Breast epithelium (tissue), 4 donors: ENCODE data around the gene EPS8. TPM values are rescaled to one million over a fixed set of nuclear protein-coding genes. Genes with fewer than 3 reads are reported as not detected.

Experiments
- DNase-seq, 2 donors: peaks; one replicate each; pipeline ENCODE4 v3.0.0-alpha.2; 2019; ENCODE audit warnings: low spot score in 2 of 2
- H3K27ac ChIP-seq, 2 donors: fragments of 200-600 bp; sonication (generic) in 1 of 2; one replicate each; pipeline ENCODE4 v1.5.1; 2016 to 2019; ENCODE audit warnings: mild to moderate bottlenecking in 1 of 2
- H3K27me3 ChIP-seq, 2 donors: fragments of 200-600 bp; sonication (generic) in 1 of 2; one replicate each; pipeline versions ENCODE4 v1.5.1 to v1.6.0; 2017 to 2019; ENCODE audit warnings: control low read depth in 1 of 2, mild to moderate bottlenecking in 1 of 2
- H3K36me3 ChIP-seq: fragments of 200-600 bp; one replicate; pipeline ENCODE4 v1.5.1; 2019
- H3K4me1 ChIP-seq, 2 donors: fragments of 200-600 bp; sonication (generic); one replicate each; pipeline ENCODE4 v1.5.1; 2016 to 2019; ENCODE audit warnings: control low read depth in 1 of 2
- H3K4me3 ChIP-seq, 3 donors: fragments of 200-600 bp; sonication (generic); 1 replicate in 2 of 3; 2 replicates in 1 of 3; pipeline ENCODE4 v1.5.1; 2016 to 2019; ENCODE audit warnings: mild to moderate bottlenecking in 3 of 3, moderate library complexity in 2 of 3
- H3K9me3 ChIP-seq, 2 donors: fragments of 200-600 bp; sonication (generic) in 1 of 2; one replicate each; pipeline ENCODE4 v1.5.1; 2016 to 2019; ENCODE audit warnings: control low read depth in 1 of 2
- CTCF ChIP-seq, 3 donors: fragments of 450-650 bp; IDR thresholded peaks; one replicate each; pipeline ENCODE4 v1.5.1; 2016 to 2017; ENCODE audit warnings: antibody characterized with exemption in 3 of 3, mild to moderate bottlenecking in 3 of 3, moderate library complexity in 3 of 3
- POLR2A ChIP-seq: fragments of 450-650 bp; IDR thresholded peaks from one replicate; pipeline ENCODE4 v1.6.1; 2016; ENCODE audit warnings: antibody characterized with exemption, mild to moderate bottlenecking, moderate library complexity
- POLR2AphosphoS5 ChIP-seq, 3 donors: sonication (generic); formaldehyde crosslinking; IDR thresholded peaks; one replicate each; pipeline ENCODE4 v1.6.1; 2017; ENCODE audit warnings: antibody characterized with exemption in 3 of 3
- intact Hi-C: fragments of 100-400 bp; cut with DNase I; formaldehyde crosslinking; loops from one replicate; pipeline ENCODE4 v1.15.1; 2023; ENCODE audit warnings: low total_unique reads
- total RNA-seq, 3 donors: library from RNA; depleted of rRNA; stranded (reverse); fragments of >200 nt; gene quantifications; one replicate each; pipeline ENCODE4 v1.1.0, GENCODE V29; 2016

EPS8 gene
- total RNA-seq, 3 donors from 2014 or later = 137 to 244 (median 168) TPM

GRCh38 chr12:15631007-15631715 is 158.0 kb downstream of the EPS8 start:
- no peak for TF ChIP-seq POLR2A
- TF ChIP-seq POLR2AphosphoS5 (IDR thresholded peaks at IDR 0.05) = no peak
- H3K4me3 ChIP-seq = no peak overlapping the region
- no peaks in the 10 kb centered on the region for H3K36me3 ChIP-seq
- H3K9me3 ChIP-seq = no peaks in the 10 kb centered on the region
- no peak for DNase-seq
- H3K4me1 ChIP-seq = peaks cover 0 to 4% of the 10 kb centered on the region in 2 donors
- peak overlapping the region; percentile 78 to 85 for H3K27ac ChIP-seq
- intact Hi-C loops = no loop called here
- no peaks in the 10 kb centered on the region for H3K27me3 ChIP-seq

- intact Hi-C loops = no loop called here
- Histone ChIP-seq H3K27me3 (no peaks in the 10 kb centered on the region), H3K4me3 (no peak overlapping the region), H3K27ac (peak overlapping the region; percentile 78 to 85), H3K4me1 (peaks cover 0 to 4% of the 10 kb centered on the region in 2 donors), H3K36me3 (no peaks in the 10 kb centered on the region), H3K9me3 (no peaks in the 10 kb centered on the region)
- DNase-seq = no peak
- TF ChIP-seq POLR2A = no peak
- TF ChIP-seq CTCF (IDR thresholded peaks at IDR 0.05) = no peak
- no peak for TF ChIP-seq POLR2AphosphoS5 (IDR thresholded peaks at IDR 0.05)
Observed at GRCh38 chr12:15629761-15630160, 159.4 kb downstream of the EPS8 start.

GRCh38 chr12:15629108-15629507 is 160.1 kb downstream of the EPS8 start:
- Histone ChIP-seq H3K9me3 (no peaks in the 10 kb centered on the region), H3K27ac (peak overlapping the region; percentile 66 to 78), H3K27me3 (no peaks in the 10 kb centered on the region), H3K4me3 (no peak overlapping the region), H3K4me1 (peaks cover 0 to 4% of the 10 kb centered on the region in 2 donors), H3K36me3 (no peaks in the 10 kb centered on the region)
- DNase-seq = peak in 1 of 2 donors; percentile 39
- no peak for TF ChIP-seq POLR2A
- TF ChIP-seq POLR2AphosphoS5 (IDR thresholded peaks at IDR 0.05) = peak; percentile 28 to 84 (median 63)
- no peak for TF ChIP-seq CTCF (IDR thresholded peaks at IDR 0.05)
- intact Hi-C loops = no loop called here

GRCh38 chr12:15627995-15628945 is 160.9 kb downstream of the EPS8 start:
- peaks cover 0 to 4% of the 10 kb centered on the region in 2 donors for H3K4me1 ChIP-seq
- peak overlapping the region; percentile 66 to 78 for H3K27ac ChIP-seq
- H3K9me3 ChIP-seq = no peaks in the 10 kb centered on the region
- H3K27me3 ChIP-seq = no peaks in the 10 kb centered on the region
- H3K4me3 ChIP-seq = no peak overlapping the region
- intact Hi-C loops = no loop called here
- no peak for DNase-seq
- no peak for TF ChIP-seq POLR2A
- TF ChIP-seq POLR2AphosphoS5 (IDR thresholded peaks at IDR 0.05) = peak in 1 of 3 donors; percentile 63
- no peaks in the 10 kb centered on the region for H3K36me3 ChIP-seq

- peaks cover 0 to 4% of the 10 kb centered on the region in 2 donors for H3K4me1 ChIP-seq
- no peaks in the 10 kb centered on the region for H3K36me3 ChIP-seq
- H3K4me3 ChIP-seq = no peak overlapping the region
- H3K27me3 ChIP-seq = no peaks in the 10 kb centered on the region
- intact Hi-C loops = no loop called here
- DNase-seq = no peak
- no peak overlapping the region for H3K27ac ChIP-seq
- TF ChIP-seq CTCF (IDR thresholded peaks at IDR 0.05) (no peak), POLR2AphosphoS5 (IDR thresholded peaks at IDR 0.05) (no peak), POLR2A (no peak)
- H3K9me3 ChIP-seq = no peaks in the 10 kb centered on the region
Observed at GRCh38 chr12:15625075-15625474, 164.1 kb downstream of the EPS8 start.
